ENCODE results near the gene GAP43. TPM values are rescaled to one million over a fixed set of nuclear protein-coding genes. Genes with fewer than 3 reads are reported as not detected.

GAP43 gene
- total RNA-seq, 2 experiments from 2014 or later, result not detected

DNA sequence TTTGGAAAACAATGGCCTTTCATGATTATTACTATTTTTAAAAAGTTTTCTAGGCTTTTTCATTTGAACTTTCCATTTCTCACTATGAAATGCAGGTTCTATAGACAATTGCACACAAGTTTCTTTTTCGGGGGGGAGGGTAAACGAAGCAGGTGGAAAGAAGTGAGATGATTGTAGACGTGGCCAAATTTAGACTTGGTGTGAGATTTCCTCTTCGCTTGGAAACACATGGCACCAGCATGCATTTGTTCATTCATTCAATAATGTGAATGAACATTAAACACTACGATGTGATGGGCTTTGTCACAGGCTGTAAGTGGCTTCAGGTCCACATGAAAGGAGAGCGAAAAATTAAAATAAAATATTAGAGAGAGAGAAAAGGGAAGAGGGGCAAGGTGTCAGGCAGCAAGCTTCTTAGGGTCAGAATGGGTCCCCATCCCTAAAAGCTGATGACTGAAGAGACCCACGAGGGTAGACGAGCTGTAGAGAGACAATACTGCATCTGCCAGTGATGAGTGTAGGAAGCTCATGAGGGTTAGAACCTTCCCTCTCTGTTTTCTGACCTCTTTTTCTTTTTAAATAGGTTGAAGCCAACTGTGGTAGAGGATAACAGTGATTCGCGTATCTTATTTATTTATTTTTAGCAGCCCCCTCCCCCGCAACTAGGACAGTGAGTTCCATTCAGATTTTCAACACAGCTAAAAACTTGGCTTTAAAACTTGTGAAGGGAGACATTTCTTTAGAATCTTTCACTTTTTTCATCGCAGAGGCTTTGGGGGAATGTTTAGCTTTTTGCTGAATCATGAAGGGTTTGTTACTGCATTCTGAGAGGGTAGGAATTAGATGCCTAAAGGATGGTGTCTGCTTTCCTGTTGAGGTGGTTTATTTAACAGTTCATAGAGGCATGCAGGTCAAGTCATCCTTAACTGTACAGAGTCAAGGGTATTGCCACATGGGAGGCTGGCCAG is 36.2 kb downstream of the GAP43 start:
- H3K4me1 Mint-ChIP-seq, result peaks cover 28% of the 10 kb centered on the region
- no peaks in the 10 kb centered on the region for H3K27me3 Mint-ChIP-seq
- H3K4me3 Mint-ChIP-seq, result peak overlapping the region; percentile 23
- POLR2A ChIA-PET, result interaction anchor here (1.1 kb wide), 3 partner anchors 10 to 513 kb away, joined by 3 to 5 read pairs (median 4); no protein-coding TSS in a partner anchor
- peak overlapping the region; percentile 15 for H3K27ac Mint-ChIP-seq
- H3K36me3 Mint-ChIP-seq, result peaks cover 3% of the 10 kb centered on the region
- DNase-seq (no peak), ATAC-seq (ENCODE audit: low read depth) (no peak)
- H3K9me3 Mint-ChIP-seq, result no peaks in the 10 kb centered on the region

DNA sequence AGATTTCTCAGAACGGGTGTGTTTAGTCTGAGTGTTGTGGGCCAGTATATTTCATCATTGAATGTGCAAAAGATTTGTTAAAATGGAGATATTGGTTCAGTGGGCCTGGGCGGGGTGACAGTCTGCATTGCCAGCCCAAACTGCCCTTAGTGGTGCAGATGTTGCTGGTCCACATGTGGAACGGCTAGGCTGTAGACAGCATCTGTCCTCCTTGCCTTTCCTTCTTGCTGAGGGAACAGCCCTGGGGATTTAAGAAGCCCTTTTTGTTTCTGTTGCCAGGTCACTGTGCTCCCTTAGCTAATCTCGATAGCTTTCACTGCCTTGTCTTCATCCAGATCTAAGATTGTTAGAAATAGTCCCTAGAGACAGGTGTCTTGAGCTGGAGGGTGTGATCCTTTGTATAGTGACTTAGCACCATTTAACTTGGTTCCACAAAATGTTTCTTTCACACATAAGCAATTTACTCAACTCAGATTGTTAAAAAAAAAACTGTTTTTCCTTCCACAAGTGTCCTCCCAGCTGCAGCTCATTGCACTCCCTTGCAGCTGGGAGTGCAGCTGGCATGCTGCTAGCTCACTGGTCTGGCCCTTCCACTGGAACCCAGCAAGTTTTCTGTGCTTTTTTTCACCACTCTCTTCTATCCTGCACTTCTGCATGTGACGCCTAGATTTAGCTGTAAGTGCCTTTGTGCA is 37.5 kb downstream of the GAP43 start:
- POLR2A ChIA-PET, result no interaction called here
- ATAC-seq (ENCODE audit: low read depth) (no peak), DNase-seq (no peak)
- H3K4me3 Mint-ChIP-seq, result no peak overlapping the region
- H3K36me3 Mint-ChIP-seq, result peaks cover 3% of the 10 kb centered on the region
- H3K27ac Mint-ChIP-seq, result no peak overlapping the region
- H3K9me3 Mint-ChIP-seq, result no peaks in the 10 kb centered on the region
- peaks cover 4% of the 10 kb centered on the region for H3K27me3 Mint-ChIP-seq
- peaks cover 28% of the 10 kb centered on the region for H3K4me1 Mint-ChIP-seq

DNA sequence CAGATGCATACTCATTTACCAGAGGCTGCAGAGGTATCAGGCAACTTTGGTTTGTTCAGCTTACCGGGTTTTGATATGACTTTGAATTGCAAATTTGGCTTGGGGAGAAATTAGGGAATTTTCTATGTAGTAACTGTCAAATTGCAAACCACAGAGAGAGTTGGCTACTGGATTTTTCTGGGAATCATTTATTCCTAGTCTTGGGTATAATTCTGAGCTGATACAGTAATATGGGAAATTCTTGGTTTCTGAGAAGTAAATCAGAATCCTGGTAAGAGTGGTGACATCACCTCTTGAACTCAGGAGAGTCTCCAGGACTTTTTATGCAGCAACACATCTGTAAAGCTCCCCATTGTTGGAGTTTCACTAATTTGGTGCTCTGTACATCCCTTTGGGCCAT is 39.0 kb downstream of the GAP43 start:
- DNase-seq (no peak), ATAC-seq (ENCODE audit: low read depth) (no peak)
- no peaks in the 10 kb centered on the region for H3K9me3 Mint-ChIP-seq
- peaks cover 22% of the 10 kb centered on the region for H3K4me1 Mint-ChIP-seq
- H3K4me3 Mint-ChIP-seq, result no peak overlapping the region
- POLR2A ChIA-PET, result no interaction called here
- no peak overlapping the region for H3K27ac Mint-ChIP-seq
- peaks cover 3% of the 10 kb centered on the region for H3K36me3 Mint-ChIP-seq
- peaks cover 4% of the 10 kb centered on the region for H3K27me3 Mint-ChIP-seq

DNA sequence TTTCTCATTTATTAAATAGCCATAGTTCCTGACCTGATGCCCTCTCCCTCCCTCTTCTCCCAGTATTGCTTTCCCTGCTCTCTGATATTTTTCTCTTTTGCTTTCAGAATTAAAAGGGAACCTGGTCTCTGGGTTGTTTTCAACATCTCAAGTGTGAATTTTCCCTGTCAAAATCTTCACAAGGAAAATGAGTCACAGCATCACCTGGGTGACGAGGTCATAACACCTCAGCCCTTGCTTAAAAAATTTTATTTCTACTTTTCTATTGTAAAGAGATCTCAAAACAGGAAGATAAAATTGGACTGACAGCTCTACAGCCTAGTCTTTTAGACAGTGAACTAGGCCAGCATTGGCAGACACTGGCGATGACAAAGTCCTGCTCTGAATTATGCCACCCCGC is 40.1 kb downstream of the GAP43 start:
- ATAC-seq (ENCODE audit: low read depth), result no peak
- POLR2A ChIA-PET, result no interaction called here
- no peaks in the 10 kb centered on the region for H3K9me3 Mint-ChIP-seq
- peaks cover 17% of the 10 kb centered on the region for H3K4me1 Mint-ChIP-seq
- H3K27me3 Mint-ChIP-seq, result peaks cover 4% of the 10 kb centered on the region
- no peak overlapping the region for H3K4me3 Mint-ChIP-seq
- no peak overlapping the region for H3K27ac Mint-ChIP-seq
- no peak for DNase-seq
- no peaks in the 10 kb centered on the region for H3K36me3 Mint-ChIP-seq

DNA sequence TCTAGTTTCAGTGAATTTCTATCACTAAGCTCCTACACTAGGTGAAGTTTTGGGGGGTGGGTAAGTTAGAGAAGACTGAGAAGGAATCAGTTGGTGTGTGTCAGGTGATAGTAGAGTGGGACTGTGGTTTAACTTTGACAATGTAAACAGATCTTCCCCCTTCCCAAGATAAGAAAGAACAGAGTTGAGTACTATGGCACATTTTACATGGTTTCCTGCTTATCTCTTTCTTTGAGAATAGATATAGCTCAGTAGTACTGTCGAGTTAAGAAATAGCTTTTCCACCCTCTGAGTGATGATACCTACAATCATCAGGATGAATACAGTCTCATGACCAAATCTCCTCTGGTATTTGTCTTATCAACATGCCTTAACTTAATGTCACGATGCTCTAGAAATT is 42.8 kb downstream of the GAP43 start:
- POLR2A ChIA-PET, result no interaction called here
- Mint-ChIP-seq H3K9me3 (no peaks in the 10 kb centered on the region), H3K27ac (no peak overlapping the region), H3K4me3 (no peak overlapping the region), H3K27me3 (peaks cover 4% of the 10 kb centered on the region), H3K36me3 (no peaks in the 10 kb centered on the region), H3K4me1 (peaks cover 4% of the 10 kb centered on the region)
- DNase-seq (no peak), ATAC-seq (ENCODE audit: low read depth) (no peak)

DNA sequence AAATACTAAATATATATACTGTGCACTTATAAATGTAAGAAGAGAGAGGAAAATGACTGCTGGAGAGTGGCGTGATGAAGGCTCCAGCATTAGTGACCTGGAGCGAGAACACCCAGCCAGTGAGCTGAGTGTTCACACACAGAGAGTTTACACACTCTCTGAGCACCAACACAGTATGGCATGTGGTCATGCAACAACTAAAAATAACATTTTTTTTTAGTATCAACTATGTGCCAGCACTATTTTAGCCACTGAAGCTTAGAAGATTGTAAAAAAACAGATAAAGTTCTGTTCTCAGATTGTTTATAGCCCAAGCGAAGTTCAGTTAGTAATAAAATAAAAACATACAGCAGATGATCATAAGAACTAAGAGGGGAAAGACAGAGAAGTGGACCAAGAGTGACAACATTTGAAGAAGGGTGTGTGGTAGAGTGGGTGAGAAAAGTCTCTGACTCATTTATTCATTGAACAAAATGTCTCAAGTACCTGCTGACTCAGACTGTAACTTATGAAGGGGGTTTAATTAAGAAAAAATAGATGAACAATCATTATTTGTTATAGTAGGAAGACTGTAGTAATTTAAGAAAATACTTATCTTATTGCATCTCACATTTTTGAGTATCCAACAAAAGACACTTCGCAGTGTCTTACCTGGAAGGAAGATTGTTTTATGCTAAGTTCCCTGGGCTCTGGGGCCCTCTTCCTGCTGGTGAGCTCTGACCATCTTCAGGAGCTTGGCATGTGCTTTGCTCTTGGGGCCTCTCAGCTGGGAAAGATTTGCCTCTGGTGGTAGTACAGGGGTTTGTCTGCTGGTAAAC is 43.8 kb downstream of the GAP43 start:
- Mint-ChIP-seq H3K4me1 (peaks cover 7% of the 10 kb centered on the region), H3K27me3 (peaks cover 11% of the 10 kb centered on the region), H3K36me3 (no peaks in the 10 kb centered on the region), H3K4me3 (no peak overlapping the region), H3K9me3 (no peaks in the 10 kb centered on the region), H3K27ac (no peak overlapping the region)
- POLR2A ChIA-PET, result no interaction called here
- ATAC-seq (ENCODE audit: low read depth) (no peak), DNase-seq (no peak)

DNA sequence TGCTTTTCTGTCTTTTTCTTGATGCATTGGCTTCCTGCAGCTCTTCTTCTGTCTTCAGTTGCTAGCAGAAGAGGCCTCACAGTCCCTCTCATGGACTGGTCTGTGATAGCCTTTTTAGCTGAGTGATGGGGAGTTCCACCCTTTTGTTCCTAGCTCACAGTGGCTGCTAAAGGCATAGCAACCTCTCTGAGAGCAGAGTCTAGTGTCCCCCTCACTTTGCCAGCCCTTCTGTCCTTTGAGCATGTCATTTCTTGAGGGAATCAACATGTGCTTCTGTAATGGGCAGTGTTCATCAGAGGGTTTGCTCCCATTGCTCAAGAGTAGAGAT is 44.4 kb downstream of the GAP43 start:
- POLR2A ChIA-PET, result no interaction called here
- Mint-ChIP-seq H3K36me3 (no peaks in the 10 kb centered on the region), H3K4me3 (no peak overlapping the region), H3K9me3 (no peaks in the 10 kb centered on the region), H3K4me1 (peaks cover 10% of the 10 kb centered on the region), H3K27ac (no peak overlapping the region), H3K27me3 (peaks cover 14% of the 10 kb centered on the region)
- DNase-seq, result no peak
- ATAC-seq (ENCODE audit: low read depth), result no peak

DNA sequence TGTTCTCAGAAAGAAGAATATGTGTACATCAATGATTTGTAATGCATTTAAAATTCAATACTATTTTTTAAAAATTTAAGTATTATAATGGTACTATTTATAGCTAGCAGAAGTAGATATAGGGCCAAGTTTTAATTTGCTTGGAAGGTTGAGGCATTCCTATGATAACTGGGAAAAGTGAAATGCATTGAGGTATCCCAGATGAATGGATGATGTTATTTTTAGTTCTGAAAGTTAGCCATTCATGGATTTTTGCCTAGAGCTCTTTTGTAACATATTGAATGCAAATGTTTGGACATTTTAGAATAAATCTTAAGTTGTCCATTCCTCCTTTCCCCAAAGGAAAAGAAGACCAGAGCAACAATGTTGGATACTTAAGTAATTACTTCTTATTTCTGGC is 47.6 kb downstream of the GAP43 start:
- no peak overlapping the region for H3K27ac Mint-ChIP-seq
- no peak for DNase-seq
- ATAC-seq (ENCODE audit: low read depth), result no peak
- H3K4me3 Mint-ChIP-seq, result no peak overlapping the region
- H3K27me3 Mint-ChIP-seq, result peaks cover 25% of the 10 kb centered on the region
- POLR2A ChIA-PET, result no interaction called here
- no peaks in the 10 kb centered on the region for H3K9me3 Mint-ChIP-seq
- H3K4me1 Mint-ChIP-seq, result peaks cover 10% of the 10 kb centered on the region
- H3K36me3 Mint-ChIP-seq, result no peaks in the 10 kb centered on the region

DNA sequence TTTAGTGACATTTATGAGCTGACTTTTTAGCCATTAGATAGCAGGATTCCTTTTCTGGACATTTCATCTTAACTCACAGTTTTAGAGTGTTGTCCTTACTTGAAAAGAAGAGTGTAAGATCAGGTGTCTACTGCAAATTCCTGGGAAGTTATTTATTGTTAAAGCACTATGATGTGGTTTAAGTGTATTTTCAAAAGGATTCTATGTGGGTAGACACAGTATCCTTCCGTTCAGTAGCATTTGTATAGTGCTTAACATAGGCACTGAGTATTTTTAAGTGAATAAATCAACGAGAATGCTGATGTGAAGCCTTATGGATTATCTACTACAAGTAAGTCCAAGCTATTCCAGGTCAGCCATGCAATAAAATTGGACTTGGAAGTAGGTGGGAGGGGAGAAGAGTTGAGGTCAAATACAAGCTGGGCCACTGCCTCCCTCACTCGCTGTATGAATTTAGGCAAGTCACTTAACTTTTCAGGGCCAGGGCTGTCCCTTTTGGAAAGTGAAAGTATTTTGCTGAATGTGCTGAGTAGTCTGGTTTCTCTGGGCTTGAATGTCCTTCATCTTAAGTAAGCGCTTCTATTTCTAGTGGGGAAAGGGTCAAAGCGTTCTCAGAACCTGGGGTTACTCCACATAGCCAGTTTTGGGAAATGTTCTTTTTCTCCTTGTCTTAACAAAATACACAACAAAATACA is 48.6 kb downstream of the GAP43 start:
- no peaks in the 10 kb centered on the region for H3K9me3 Mint-ChIP-seq
- peaks cover 28% of the 10 kb centered on the region for H3K27me3 Mint-ChIP-seq
- DNase-seq, result no peak
- no peak overlapping the region for H3K4me3 Mint-ChIP-seq
- peaks cover 10% of the 10 kb centered on the region for H3K4me1 Mint-ChIP-seq
- POLR2A ChIA-PET, result no interaction called here
- H3K27ac Mint-ChIP-seq, result no peak overlapping the region
- H3K36me3 Mint-ChIP-seq, result no peaks in the 10 kb centered on the region
- ATAC-seq (ENCODE audit: low read depth), result no peak

DNA sequence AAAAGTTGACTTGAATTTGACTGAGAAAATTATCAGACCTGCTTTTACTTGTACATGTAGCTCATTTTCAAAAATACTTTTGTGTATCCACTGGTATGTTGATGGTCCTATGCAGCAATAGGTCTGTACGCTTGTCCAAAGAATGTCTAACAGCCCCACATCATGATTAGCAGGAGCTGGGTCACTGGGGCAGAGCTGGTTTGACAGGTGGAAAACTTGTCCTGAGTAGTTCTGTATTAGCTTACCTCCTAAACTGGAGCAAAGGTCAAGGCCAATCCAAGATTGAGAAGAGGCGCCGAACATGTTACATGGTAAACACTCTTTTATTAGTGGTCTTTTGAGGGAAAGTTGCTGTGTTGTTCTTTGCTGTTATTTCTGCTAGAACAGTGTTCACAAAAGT is 50.6 kb downstream of the GAP43 start:
- POLR2A ChIA-PET, result no interaction called here
- H3K4me1 Mint-ChIP-seq, result peaks cover 6% of the 10 kb centered on the region
- H3K36me3 Mint-ChIP-seq, result no peaks in the 10 kb centered on the region
- H3K27ac Mint-ChIP-seq, result no peak overlapping the region
- ATAC-seq (ENCODE audit: low read depth), result no peak
- H3K4me3 Mint-ChIP-seq, result no peak overlapping the region
- H3K27me3 Mint-ChIP-seq, result peaks cover 42% of the 10 kb centered on the region
- no peaks in the 10 kb centered on the region for H3K9me3 Mint-ChIP-seq
- DNase-seq, result no peak

DNA sequence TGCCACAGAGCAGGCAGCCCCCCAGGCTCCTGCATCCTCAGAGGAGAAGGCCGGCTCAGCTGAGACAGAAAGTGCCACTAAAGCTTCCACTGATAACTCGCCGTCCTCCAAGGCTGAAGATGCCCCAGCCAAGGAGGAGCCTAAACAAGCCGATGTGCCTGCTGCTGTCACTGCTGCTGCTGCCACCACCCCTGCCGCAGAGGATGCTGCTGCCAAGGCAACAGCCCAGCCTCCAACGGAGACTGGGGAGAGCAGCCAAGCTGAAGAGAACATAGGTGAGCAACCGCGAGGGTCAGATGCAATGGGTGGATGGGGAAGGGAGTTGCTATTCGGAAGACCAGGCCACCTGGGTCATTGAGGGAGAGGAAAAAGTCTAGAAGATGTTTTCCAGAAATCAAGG is 53.0 kb downstream of the GAP43 start:
- Mint-ChIP-seq H3K36me3 (no peaks in the 10 kb centered on the region), H3K27me3 (peaks cover 49% of the 10 kb centered on the region), H3K4me3 (no peak overlapping the region), H3K27ac (no peak overlapping the region), H3K9me3 (no peaks in the 10 kb centered on the region), H3K4me1 (peaks cover 6% of the 10 kb centered on the region)
- no peak for ATAC-seq (ENCODE audit: low read depth)
- POLR2A ChIA-PET, result no interaction called here
- no peak for DNase-seq

DNA sequence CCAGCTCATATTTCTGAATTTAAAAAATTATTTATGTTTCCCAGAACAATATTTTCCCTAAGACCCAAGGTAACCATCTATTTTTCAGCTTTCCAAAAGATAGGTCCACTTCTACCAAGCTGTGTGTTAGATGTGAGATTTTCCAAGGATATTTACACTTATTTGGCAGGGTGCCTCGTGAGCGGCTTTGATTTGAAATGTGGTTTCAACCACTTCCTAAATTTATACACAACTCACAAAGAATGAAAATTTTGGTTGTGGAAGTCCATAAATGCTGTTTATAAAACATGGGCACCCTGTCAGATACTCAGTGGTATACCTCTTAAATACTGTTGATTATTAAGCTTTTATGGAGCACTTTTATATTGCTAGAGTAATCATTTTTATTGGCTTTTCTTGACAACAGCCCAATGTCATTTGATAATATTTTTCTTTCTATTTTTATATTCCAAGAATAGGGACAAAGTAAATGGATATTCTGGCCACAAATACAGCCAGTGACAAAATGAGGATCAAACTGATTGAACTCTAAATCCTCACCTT is 57.6 kb downstream of the GAP43 start:
- no peak overlapping the region for H3K27ac Mint-ChIP-seq
- ATAC-seq (ENCODE audit: low read depth) (no peak), DNase-seq (no peak)
- POLR2A ChIA-PET, result no interaction called here
- H3K4me3 Mint-ChIP-seq, result no peak overlapping the region
- H3K9me3 Mint-ChIP-seq, result no peaks in the 10 kb centered on the region
- peaks cover 31% of the 10 kb centered on the region for H3K27me3 Mint-ChIP-seq
- no peaks in the 10 kb centered on the region for H3K36me3 Mint-ChIP-seq
- peaks cover 2% of the 10 kb centered on the region for H3K4me1 Mint-ChIP-seq

DNA sequence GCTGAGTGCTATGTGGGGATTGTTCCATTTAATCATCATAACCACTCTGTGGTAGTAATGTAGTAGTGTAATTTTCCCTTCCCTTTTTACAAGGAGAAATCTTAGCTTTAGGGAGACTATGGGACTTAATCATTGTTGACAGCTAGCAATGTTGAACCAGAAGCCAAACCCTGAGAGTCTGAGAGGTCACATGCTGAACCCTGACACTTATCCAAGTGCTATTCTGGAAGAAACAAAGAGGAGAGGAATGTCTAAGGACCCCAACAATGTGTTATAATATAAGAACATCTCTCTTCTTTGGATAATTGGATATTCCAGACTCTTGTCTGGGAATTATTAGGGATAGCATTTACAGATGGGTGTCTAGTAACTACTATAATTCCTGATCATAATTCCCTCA is 58.4 kb downstream of the GAP43 start:
- no peak overlapping the region for H3K27ac Mint-ChIP-seq
- DNase-seq, result no peak
- H3K4me3 Mint-ChIP-seq, result no peak overlapping the region
- POLR2A ChIA-PET, result no interaction called here
- no peaks in the 10 kb centered on the region for H3K9me3 Mint-ChIP-seq
- H3K4me1 Mint-ChIP-seq, result peaks cover 2% of the 10 kb centered on the region
- no peaks in the 10 kb centered on the region for H3K36me3 Mint-ChIP-seq
- peaks cover 32% of the 10 kb centered on the region for H3K27me3 Mint-ChIP-seq
- ATAC-seq (ENCODE audit: low read depth), result no peak

Data from activated naive CD8-positive, alpha-beta T cell treated with anti-CD3 and anti-CD28 coated beads, Interleukin-2, amount 10 ng/mL, durations not matched to agents 7 days and 5 days (primary cell).